ENCODE results near the gene GPS2. TPM values are rescaled to one million over a fixed set of nuclear protein-coding genes. Genes with fewer than 3 reads are reported as not detected.
A peak's percentile ranks its signal among the peaks of the same experiment; 100 is the strongest.

The GPS2 gene
- total RNA-seq (100 to 1,000 TPM in 2 of 7 donors, 10 to 100 TPM in 5; 54.1 to 123 (median 65.4) TPM), polyA plus RNA-seq (10 to 100 TPM; 56.6 to 73.2 (median 70.9) TPM)
- long read RNA-seq, donor 1, transcript GPS2-201 (11 exons, 1,379 nt) = minor isoform, 10 of 23 reads
- long read RNA-seq, donor 1, transcript GPS2-202 (10 exons, 1,371 nt) = major isoform, 11 of 23 reads
- long read RNA-seq, donor 1, partial matches to known transcripts = 0 of 23 reads
- long read RNA-seq, donor 1, other reads (novel, unspliced or antisense) = 0 of 23 reads
- long read RNA-seq, donor 2, transcript GPS2-202 (10 exons, 1,371 nt) = major isoform, 11 of 15 reads
- long read RNA-seq, donor 2, partial matches to known transcripts = 0 of 15 reads
- long read RNA-seq, donor 2, other reads (novel, unspliced or antisense) = 0 of 15 reads

GRCh38 chr17:7314719-7315569, at the start of gene GPS2:
TSS of gene GPS2 (minus strand) at chr17:7315360. CDS start at chr17:7315052, 308 bp downstream.
- TF ChIP-seq POLR2A (IDR thresholded peaks at IDR 0.05) (peak; percentile 43 to 63 (median 54)), CTCF (IDR thresholded peaks at IDR 0.05 in 8 of 11, conservative IDR thresholded peaks at IDR 0.05 in 3 of 11) (peak in 1 of 11 experiments; percentile 24), POLR2AphosphoS5 (IDR thresholded peaks at IDR 0.05) (peak; percentile 98 to 99 (median 99))
- intact Hi-C loops (cut with DNase I; ENCODE audit: low total_unique reads) = no loop called here
- 0 to 1% (median 0%) methylated on average over 19 to 95 of the region's 95 CpGs for WGBS, 5 donors
- Histone ChIP-seq H3K9me3 (no peaks in the 10 kb centered on the region), H3K4me3 (peak within 1 kb of the TSS; percentile 75 to 96 (median 88)), H3K36me3 (peaks cover 0 to 85% (median 64%) of the 10 kb centered on the region in 6 donors), H3K27me3 (replicated peaks in 1 of 7) (no peaks in the 10 kb centered on the region), H3K4me1 (peaks cover 28 to 70% (median 55%) of the 10 kb centered on the region in 6 donors), H3K27ac (peak within 1 kb of the TSS; percentile 93 to 99 (median 97))
- peak; percentile 98 for DNase-seq

- Histone ChIP-seq H3K27me3 (replicated peaks in 1 of 7) (no peaks in the 10 kb centered on the region), H3K9me3 (no peaks in the 10 kb centered on the region), H3K36me3 (no peaks in the 10 kb centered on the region), H3K4me3 (no peak overlapping the region), H3K4me1 (no peaks in the 10 kb centered on the region), H3K27ac (no peak overlapping the region)
- DNase-seq = no peak
- TF ChIP-seq POLR2A (IDR thresholded peaks at IDR 0.05) (no peak), CTCF (IDR thresholded peaks at IDR 0.05 in 8 of 11, conservative IDR thresholded peaks at IDR 0.05 in 3 of 11) (no peak), POLR2AphosphoS5 (IDR thresholded peaks at IDR 0.05) (no peak)
- 92 to 96% (median 94%) methylated on average over 6 of the region's 6 CpGs for WGBS, 5 donors
- intact Hi-C loops (cut with DNase I; ENCODE audit: low total_unique reads) = no loop called here
These were observed 48.2 kb upstream of the GPS2 start for GRCh38 chr17:7363311-7363710.

GRCh38 chr17:7361906-7362305, 46.7 kb upstream of the GPS2 start:
- WGBS, 5 donors = 53 to 88% (median 64%) methylated on average over 3 of the region's 3 CpGs
- no peak for DNase-seq
- Histone ChIP-seq H3K27ac (no peak overlapping the region), H3K4me3 (no peak overlapping the region), H3K27me3 (replicated peaks in 1 of 7) (no peaks in the 10 kb centered on the region), H3K36me3 (no peaks in the 10 kb centered on the region), H3K9me3 (no peaks in the 10 kb centered on the region), H3K4me1 (no peaks in the 10 kb centered on the region)
- intact Hi-C loops (cut with DNase I; ENCODE audit: low total_unique reads) = no loop called here
- TF ChIP-seq CTCF (IDR thresholded peaks at IDR 0.05 in 8 of 11, conservative IDR thresholded peaks at IDR 0.05 in 3 of 11) = no peak
- TF ChIP-seq POLR2AphosphoS5 (IDR thresholded peaks at IDR 0.05) = no peak
- TF ChIP-seq POLR2A (IDR thresholded peaks at IDR 0.05) = no peak

All from spleen (tissue), 13 donors.